ENCODE data around the gene PSORS1C1. TPM values are rescaled to one million over a fixed set of nuclear protein-coding genes. Genes with fewer than 3 reads are reported as not detected.
"Not testable (repeated sequence)": the region's sequence is repeated elsewhere in the genome, so short reads cannot be mapped to it uniquely, and the experiment has no call there.

Gene PSORS1C1
- total and polyA plus RNA-seq, 2 donors (not counting 1 experiment from before 2014, with no cell fraction given) = 0.40 to 0.66 TPM

DNA sequence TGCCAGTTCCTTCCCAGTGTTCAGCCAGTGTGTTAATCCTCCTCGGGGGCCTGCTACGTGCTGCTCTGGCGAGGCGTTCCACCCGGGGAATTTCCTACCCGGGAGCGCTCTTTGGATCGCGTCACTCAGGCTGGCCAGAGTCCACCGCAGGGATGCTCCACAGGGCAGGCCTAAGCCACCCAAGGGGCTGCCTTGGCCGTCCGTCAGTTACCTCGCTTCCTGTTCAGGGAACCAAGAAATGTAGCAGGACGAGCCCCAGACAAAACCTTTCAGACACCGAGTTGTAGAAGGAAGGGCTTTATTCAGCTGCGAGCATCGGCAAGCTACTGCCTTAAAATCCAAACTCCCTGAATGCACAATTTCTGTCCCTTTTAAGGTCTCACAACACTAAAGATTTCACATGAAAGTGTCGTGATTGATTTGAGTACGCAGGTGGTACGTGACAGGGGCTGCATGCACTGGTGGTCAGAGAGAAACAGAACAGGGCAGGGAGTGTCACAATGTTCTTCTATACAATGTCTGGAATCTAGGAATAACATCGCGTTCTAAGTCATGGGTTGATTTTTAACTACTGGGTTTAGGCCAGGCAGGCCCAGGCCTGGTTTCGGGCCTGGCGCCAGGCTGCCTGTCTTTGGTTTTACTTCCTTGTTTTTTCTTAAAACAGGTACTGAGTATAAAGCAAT, 71.6 kb downstream of the PSORS1C1 start:
- peak overlapping the region; percentile 3 for H2AFZ ChIP-seq (ENCODE audit: low read length)
- DNase-seq (ENCODE audit: low read depth in 2 of 2) = peak in 1 of 2 donors; percentile 17
- no peaks in the 10 kb centered on the region for H3K9me3 ChIP-seq (ENCODE audit: control insufficient read depth, insufficient read depth, low read depth, low read length)
- no peak overlapping the region for H3K9ac ChIP-seq (ENCODE audit: insufficient read depth, low read length)
- no peaks in the 10 kb centered on the region for H3K27me3 ChIP-seq (ENCODE audit: control insufficient read depth, insufficient read depth, low read length)
- H4K20me1 ChIP-seq (ENCODE audit: control insufficient read depth, extremely low read depth, insufficient read depth, low read length) = no peaks in the 10 kb centered on the region
- H3K4me2 ChIP-seq (ENCODE audit: extremely low read depth, insufficient read depth, low read length) = no peak overlapping the region
- no peak overlapping the region for H3K27ac ChIP-seq (ENCODE audit: insufficient read depth, low read length)
- no peak for TF ChIP-seq EZH2 (IDR thresholded peaks at IDR 0.05; ENCODE audit: low read length, missing control alignments)
- TF ChIP-seq, protein P1, sequence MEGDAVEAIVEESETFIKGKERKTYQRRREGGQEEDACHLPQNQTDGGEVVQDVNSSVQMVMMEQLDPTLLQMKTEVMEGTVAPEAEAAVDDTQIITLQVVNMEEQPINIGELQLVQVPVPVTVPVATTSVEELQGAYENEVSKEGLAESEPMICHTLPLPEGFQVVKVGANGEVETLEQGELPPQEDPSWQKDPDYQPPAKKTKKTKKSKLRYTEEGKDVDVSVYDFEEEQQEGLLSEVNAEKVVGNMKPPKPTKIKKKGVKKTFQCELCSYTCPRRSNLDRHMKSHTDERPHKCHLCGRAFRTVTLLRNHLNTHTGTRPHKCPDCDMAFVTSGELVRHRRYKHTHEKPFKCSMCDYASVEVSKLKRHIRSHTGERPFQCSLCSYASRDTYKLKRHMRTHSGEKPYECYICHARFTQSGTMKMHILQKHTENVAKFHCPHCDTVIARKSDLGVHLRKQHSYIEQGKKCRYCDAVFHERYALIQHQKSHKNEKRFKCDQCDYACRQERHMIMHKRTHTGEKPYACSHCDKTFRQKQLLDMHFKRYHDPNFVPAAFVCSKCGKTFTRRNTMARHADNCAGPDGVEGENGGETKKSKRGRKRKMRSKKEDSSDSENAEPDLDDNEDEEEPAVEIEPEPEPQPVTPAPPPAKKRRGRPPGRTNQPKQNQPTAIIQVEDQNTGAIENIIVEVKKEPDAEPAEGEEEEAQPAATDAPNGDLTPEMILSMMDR (conservative IDR thresholded peaks at IDR 0.05 in 1 of 2, IDR thresholded peaks at IDR 0.05 in 1 of 2; ENCODE audit: low read depth in 1 of 2, low read length in 2 of 2) = no peak
- H3K79me2 ChIP-seq (ENCODE audit: control insufficient read depth, insufficient read depth, low read length) = no peaks in the 10 kb centered on the region
- H3K36me3 ChIP-seq (ENCODE audit: control insufficient read depth, insufficient read depth, low read length) = no peaks in the 10 kb centered on the region
- H3K4me3 ChIP-seq (replicated peaks in 1 of 4; ENCODE audit: control extremely low read depth in 1 of 4, insufficient read depth in 1 of 4, low read depth in 3 of 4, low read length in 4 of 4) = no peak overlapping the region
- no peaks in the 10 kb centered on the region for H3K4me1 ChIP-seq (ENCODE audit: control insufficient read depth, extremely low read depth, insufficient read depth, low read length)

DNA sequence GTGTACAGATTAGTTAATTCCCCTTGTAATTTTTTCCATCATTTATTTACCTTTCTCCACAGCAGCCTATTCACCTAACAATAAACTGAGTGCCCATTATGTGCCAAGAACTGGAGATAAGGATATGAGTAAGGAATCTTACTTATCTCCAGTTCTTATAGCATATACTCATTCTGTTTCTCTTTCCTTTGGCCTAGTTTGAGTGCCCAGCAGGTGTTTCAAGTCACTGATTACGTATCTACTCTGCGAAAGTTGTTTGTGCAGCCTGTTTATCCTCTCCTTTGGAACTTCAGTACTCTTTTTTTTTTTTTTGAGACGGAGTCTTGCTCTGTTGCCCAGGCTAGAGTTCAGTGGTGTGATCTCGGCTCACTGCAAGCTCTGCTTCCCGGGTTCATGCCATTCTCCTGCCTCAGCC, 73.2 kb downstream of the PSORS1C1 start:
- Histone ChIP-seq H3K27me3 (ENCODE audit: control insufficient read depth, insufficient read depth, low read length) (no peaks in the 10 kb centered on the region), H3K9me3 (ENCODE audit: control insufficient read depth, insufficient read depth, low read depth, low read length) (no peaks in the 10 kb centered on the region), H2AFZ (ENCODE audit: low read length) (no peak overlapping the region), H4K20me1 (ENCODE audit: control insufficient read depth, extremely low read depth, insufficient read depth, low read length) (no peaks in the 10 kb centered on the region), H3K27ac (ENCODE audit: insufficient read depth, low read length) (no peak overlapping the region), H3K4me2 (ENCODE audit: extremely low read depth, insufficient read depth, low read length) (no peak overlapping the region), H3K9ac (ENCODE audit: insufficient read depth, low read length) (no peak overlapping the region), H3K79me2 (ENCODE audit: control insufficient read depth, insufficient read depth, low read length) (no peaks in the 10 kb centered on the region), H3K36me3 (ENCODE audit: control insufficient read depth, insufficient read depth, low read length) (no peaks in the 10 kb centered on the region), H3K4me3 (replicated peaks in 1 of 4; ENCODE audit: control extremely low read depth in 1 of 4, insufficient read depth in 1 of 4, low read depth in 3 of 4, low read length in 4 of 4) (no peak overlapping the region), H3K4me1 (ENCODE audit: control insufficient read depth, extremely low read depth, insufficient read depth, low read length) (no peaks in the 10 kb centered on the region)
- no peak for DNase-seq (ENCODE audit: low read depth in 2 of 2)
- TF ChIP-seq, protein P1 (conservative IDR thresholded peaks at IDR 0.05 in 1 of 2, IDR thresholded peaks at IDR 0.05 in 1 of 2; ENCODE audit: low read depth in 1 of 2, low read length in 2 of 2) = no peak
- TF ChIP-seq EZH2 (IDR thresholded peaks at IDR 0.05; ENCODE audit: low read length, missing control alignments) = no peak

DNA sequence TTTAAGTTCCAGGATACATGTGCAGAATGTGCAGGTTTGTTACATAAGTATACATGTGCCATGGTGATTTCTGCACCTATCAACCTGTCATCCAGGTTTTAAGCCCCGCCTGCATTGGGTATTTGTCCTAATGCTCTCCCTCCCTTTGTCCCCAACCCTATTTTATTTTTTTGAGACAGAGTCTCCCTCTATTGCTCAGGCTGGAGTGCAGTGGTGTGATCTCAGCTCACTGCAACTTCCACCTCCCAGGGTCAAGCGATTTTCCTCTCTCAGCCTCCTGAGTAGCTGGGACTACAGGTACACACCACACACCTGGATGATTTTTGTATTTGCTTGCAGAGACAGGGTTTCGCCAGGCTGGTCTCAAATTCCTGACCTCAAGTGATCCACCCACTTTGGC, 74.6 kb downstream of the PSORS1C1 start:
- H4K20me1 ChIP-seq (ENCODE audit: control insufficient read depth, extremely low read depth, insufficient read depth, low read length); H3K4me1 ChIP-seq (ENCODE audit: control insufficient read depth, extremely low read depth, insufficient read depth, low read length); H3K4me3 ChIP-seq (replicated peaks in 1 of 4; ENCODE audit: control extremely low read depth in 1 of 4, insufficient read depth in 1 of 4, low read depth in 3 of 4, low read length in 4 of 4); DNase-seq (ENCODE audit: low read depth in 2 of 2); H3K27me3 ChIP-seq (ENCODE audit: control insufficient read depth, insufficient read depth, low read length); H3K9me3 ChIP-seq (ENCODE audit: control insufficient read depth, insufficient read depth, low read depth, low read length); H3K79me2 ChIP-seq (ENCODE audit: control insufficient read depth, insufficient read depth, low read length); H2AFZ ChIP-seq (ENCODE audit: low read length); H3K9ac ChIP-seq (ENCODE audit: insufficient read depth, low read length); H3K27ac ChIP-seq (ENCODE audit: insufficient read depth, low read length); H3K4me2 ChIP-seq (ENCODE audit: extremely low read depth, insufficient read depth, low read length); H3K36me3 ChIP-seq (ENCODE audit: control insufficient read depth, insufficient read depth, low read length): not testable (repeated sequence)

Other genes with a start within 250 kb of the PSORS1C1 start
- 16.7 and 17.5 TPM in 2 replicates for gene DDR1, start 230.3 kb upstream of the PSORS1C1 start, total RNA-seq
- 6.2 and 10.9 TPM in 2 replicates for gene DDR1, start 230.3 kb upstream of the PSORS1C1 start, polyA plus RNA-seq
- 8.7 and 12.2 TPM in 2 replicates for gene GTF2H4, start 206.6 kb upstream of the PSORS1C1 start, total RNA-seq
- 15.3 and 25.3 TPM in 2 replicates for gene GTF2H4, start 206.6 kb upstream of the PSORS1C1 start, polyA plus RNA-seq
- gene VARS2, start 200.6 kb upstream of the PSORS1C1 start, total RNA-seq = 13.1 and 20.5 TPM in 2 replicates
- 6.8 and 11.4 TPM in 2 replicates for gene VARS2, start 200.6 kb upstream of the PSORS1C1 start, polyA plus RNA-seq
- not detected in 2 replicates for gene SFTA2, start 182.6 kb upstream of the PSORS1C1 start, total RNA-seq
- gene SFTA2, start 182.6 kb upstream of the PSORS1C1 start, polyA plus RNA-seq = not detected in 2 replicates
- not detected in 2 replicates for gene MUCL3, start 173.8 kb upstream of the PSORS1C1 start, total RNA-seq
- gene MUCL3, start 173.8 kb upstream of the PSORS1C1 start, polyA plus RNA-seq = 0.01 TPM in 1 of 2 replicates, not detected in the other
- gene MUC21, start 131.1 kb upstream of the PSORS1C1 start, total RNA-seq = not detected in 2 replicates
- gene MUC21, start 131.1 kb upstream of the PSORS1C1 start, polyA plus RNA-seq = not detected in 2 replicates
- gene MUC22, start 104.3 kb upstream of the PSORS1C1 start, total RNA-seq = not detected in 2 replicates
- not detected in 2 replicates for gene MUC22, start 104.3 kb upstream of the PSORS1C1 start, polyA plus RNA-seq
- gene C6orf15, start 2.2 kb upstream of the PSORS1C1 start, total RNA-seq = not detected in 2 replicates
- not detected in 2 replicates for gene C6orf15, start 2.2 kb upstream of the PSORS1C1 start, polyA plus RNA-seq
- not detected in 2 replicates for gene CDSN, start 5.6 kb downstream of the PSORS1C1 start, total RNA-seq
- not detected in 2 replicates for gene CDSN, start 5.6 kb downstream of the PSORS1C1 start, polyA plus RNA-seq
- not detected in 2 replicates for gene PSORS1C2, start 24.3 kb downstream of the PSORS1C1 start, total RNA-seq
- gene PSORS1C2, start 24.3 kb downstream of the PSORS1C1 start, polyA plus RNA-seq = not detected in 2 replicates
- 19.0 and 19.3 TPM in 2 replicates for gene CCHCR1, start 43.0 kb downstream of the PSORS1C1 start, total RNA-seq
- gene CCHCR1, start 43.0 kb downstream of the PSORS1C1 start, polyA plus RNA-seq = 7.4 and 8.9 TPM in 2 replicates
- gene TCF19, start 43.8 kb downstream of the PSORS1C1 start, total RNA-seq = 2.3 and 8.4 TPM in 2 replicates
- gene TCF19, start 43.8 kb downstream of the PSORS1C1 start, polyA plus RNA-seq = 7.2 and 20.7 TPM in 2 replicates
- under 0.01 TPM in 2 replicates for gene POU5F1, start 55.9 kb downstream of the PSORS1C1 start, total RNA-seq
- gene POU5F1, start 55.9 kb downstream of the PSORS1C1 start, polyA plus RNA-seq = 0.23 TPM in 1 of 2 replicates, not detected in the other
- gene HLA-C, start 157.3 kb downstream of the PSORS1C1 start, total RNA-seq = 122 and 193 TPM in 2 replicates
- 274 and 408 TPM in 2 replicates for gene HLA-C, start 157.3 kb downstream of the PSORS1C1 start, polyA plus RNA-seq
- 190 and 244 TPM in 2 replicates for gene HLA-B, start 242.4 kb downstream of the PSORS1C1 start, total RNA-seq
- 441 and 1,124 TPM in 2 replicates for gene HLA-B, start 242.4 kb downstream of the PSORS1C1 start, polyA plus RNA-seq